GM23338 (cell line): Measurements from ENCODE around the gene MAPRE3. TPM values are rescaled to one million over a fixed set of nuclear protein-coding genes. Genes with fewer than 3 reads are reported as not detected.
A peak's percentile ranks its signal among the peaks of the same experiment; 100 is the strongest.

Experiments
- ATAC-seq: fragments of 200-7000 bp; cut with Tn5 transposase; 3 replicates; pipeline ENCODE4 v1.9.1; 2020
- DNase-seq: peaks from one replicate; pipeline ENCODE4 v3.0.0-alpha.2; 2015; ENCODE audit warnings: low spot score
- H2AFZ ChIP-seq: fragments of 200-600 bp; sonication (generic); 2 replicates; pipeline ENCODE4 v1.8.0; 2016; ENCODE audit warnings: antibody characterized with exemption, mild to moderate bottlenecking, moderate library complexity
- H3F3A ChIP-seq: fragments of 200-600 bp; sonication (generic); replicated peaks from 2 replicates; pipeline ENCODE4 v1.8.0; 2017; ENCODE audit warnings: antibody characterized with exemption, mixed run types, low read depth
- H3K27ac ChIP-seq: fragments of 200-600 bp; sonication (generic); 2 replicates; pipeline ENCODE4 v1.6.1; 2016; ENCODE audit warnings: low read depth
- H3K27me3 ChIP-seq: fragments of 200-600 bp; sonication (generic); 2 replicates; pipeline ENCODE4 v1.8.0; 2016; ENCODE audit warnings: mild to moderate bottlenecking, mixed run types, moderate library complexity; ENCODE audit not compliant: insufficient read depth
- H3K36me3 ChIP-seq: fragments of 200-600 bp; sonication (generic); 2 replicates; pipeline ENCODE4 v1.8.0; 2016; ENCODE audit warnings: mild to moderate bottlenecking; ENCODE audit not compliant: insufficient read depth
- H3K4me1 ChIP-seq: fragments of 200-600 bp; sonication (generic); 2 replicates; pipeline ENCODE4 v1.8.0; 2016; ENCODE audit warnings: mild to moderate bottlenecking, moderate library complexity; ENCODE audit not compliant: insufficient read depth
- H3K4me2 ChIP-seq: fragments of 200-600 bp; sonication (generic); 2 replicates; pipeline ENCODE4 v1.7.1; 2017; ENCODE audit warnings: mixed run types
- H3K4me3 ChIP-seq: fragments of 200-600 bp; sonication (generic); 2 replicates; pipeline ENCODE4 v1.6.1; 2016; ENCODE audit warnings: mixed run types
- H3K79me2 ChIP-seq: fragments of 200-600 bp; sonication (generic); replicated peaks from 2 replicates; pipeline ENCODE4 v1.8.0; 2017; ENCODE audit warnings: mild to moderate bottlenecking; ENCODE audit not compliant: insufficient read depth
- H3K9me2 ChIP-seq: fragments of 200-600 bp; sonication (generic); 2 replicates; pipeline ENCODE4 v1.8.0; 2017; ENCODE audit not compliant: insufficient read depth
- H4K20me1 ChIP-seq: fragments of 200-600 bp; sonication (generic); replicated peaks from 2 replicates; pipeline ENCODE4 v1.8.0; 2017; ENCODE audit warnings: mild to moderate bottlenecking; ENCODE audit not compliant: insufficient read depth
- H3K27ac Mint-ChIP-seq: 2 replicates; pipeline ENCODE4 v1.8.0; 2020; ENCODE audit warnings: inconsistent platforms, mild to moderate bottlenecking, moderate library complexity, mixed read lengths
- H3K27me3 Mint-ChIP-seq: 3 replicates; pipeline ENCODE4 v1.8.0; 2022; ENCODE audit warnings: low read depth, mild to moderate bottlenecking, moderate library complexity, mixed read lengths, inconsistent platforms; ENCODE audit not compliant: insufficient read depth, poor library complexity
- H3K36me3 Mint-ChIP-seq: 3 replicates; pipeline ENCODE4 v1.8.0; 2021; ENCODE audit warnings: low read depth, mild to moderate bottlenecking, inconsistent platforms, moderate library complexity, mixed read lengths
- H3K4me1 Mint-ChIP-seq: 3 replicates; pipeline ENCODE4 v1.8.0; 2020; ENCODE audit warnings: mild to moderate bottlenecking, inconsistent platforms, mixed read lengths
- H3K4me3 Mint-ChIP-seq: 3 replicates; pipeline ENCODE4 v1.8.0; 2021; ENCODE audit warnings: moderate library complexity, mild to moderate bottlenecking, inconsistent platforms, mixed read lengths
- H3K9me3 Mint-ChIP-seq: 3 replicates; pipeline ENCODE4 v1.8.0; 2020; ENCODE audit warnings: moderate library complexity, mild to moderate bottlenecking, inconsistent platforms, mixed read lengths
- CREB1 ChIP-seq: fragments of 250-450 bp; sonication (Bioruptor Pico); IDR thresholded peaks from 2 replicates; pipeline ENCODE4 v1.5.0; 2020; ENCODE audit warnings: low read depth, mild to moderate bottlenecking, moderate library complexity
- NANOG ChIP-seq: IDR thresholded peaks from 2 replicates; pipeline ENCODE4 v1.6.1; 2016; ENCODE audit warnings: antibody characterized with exemption, borderline replicate concordance
- POLR2AphosphoS5 ChIP-seq: IDR thresholded peaks from 2 replicates; pipeline ENCODE4 v1.6.1; 2016; ENCODE audit warnings: antibody characterized with exemption, low read depth
- STAT1 ChIP-seq: IDR thresholded peaks from one replicate; pipeline ENCODE4 v1.6.1; 2016; ENCODE audit warnings: antibody characterized with exemption; ENCODE audit not compliant: unreplicated experiment
- ZNF114 ChIP-seq: fragments of 250-450 bp; sonication (Bioruptor Pico); IDR thresholded peaks from 2 replicates; pipeline ENCODE4 v1.5.0; 2020; ENCODE audit warnings: mild to moderate bottlenecking, moderate library complexity
- ZNF331 ChIP-seq: fragments of 250-450 bp; sonication (Bioruptor Pico); IDR thresholded peaks from 2 replicates; pipeline ENCODE4 v1.5.0; 2020; ENCODE audit warnings: low read depth, mild to moderate bottlenecking, moderate library complexity
- polyA plus RNA-seq: library from polyadenylated mRNA; unstranded; fragments of >200 nt; fragmentation: Nextera tagmentation; extraction: Ambion mirVana; gene quantifications from 2 replicates; pipeline ENCODE4 v1.2.1, GENCODE V29; 2016
- total RNA-seq: library from RNA; depleted of rRNA; stranded (reverse); fragments of >200 nt; shearing (Covaris generic); gene quantifications from 2 replicates; pipeline ENCODE4 v1.2.3, GENCODE V29; 2014
- TF ChIP-seq, protein P1 (sequence below): IDR thresholded peaks from one replicate; pipeline ENCODE4 v1.6.1; 2018; ENCODE audit warnings: antibody characterized with exemption; ENCODE audit not compliant: unreplicated experiment
- TF ChIP-seq, protein P2 (sequence below): fragments of 250-450 bp; sonication (Bioruptor Pico); IDR thresholded peaks from 2 replicates; pipeline ENCODE4 v1.5.0; 2020; ENCODE audit warnings: mild to moderate bottlenecking, moderate library complexity
- TF ChIP-seq, protein P3 (sequence below): IDR thresholded peaks from 2 replicates; pipeline ENCODE4 v1.6.1; 2016; ENCODE audit warnings: antibody characterized with exemption
- TF ChIP-seq, protein P4 (sequence below), 2 experiments: fragments of 200-600 bp in 1 of 2; sonication (generic) in 1 of 2; conservative IDR thresholded peaks; 2 replicates each; pipeline versions ENCODE4 v1.5.1 to v1.6.1; 2016 to 2017; ENCODE audit warnings: antibody characterized with exemption in 2 of 2, low read depth in 2 of 2, mild to moderate bottlenecking in 2 of 2, moderate library complexity in 1 of 2

Gene MAPRE3
- total and polyA plus RNA-seq, 2 experiments from 2014 or later = 3.3 to 4.5 TPM

DNA sequence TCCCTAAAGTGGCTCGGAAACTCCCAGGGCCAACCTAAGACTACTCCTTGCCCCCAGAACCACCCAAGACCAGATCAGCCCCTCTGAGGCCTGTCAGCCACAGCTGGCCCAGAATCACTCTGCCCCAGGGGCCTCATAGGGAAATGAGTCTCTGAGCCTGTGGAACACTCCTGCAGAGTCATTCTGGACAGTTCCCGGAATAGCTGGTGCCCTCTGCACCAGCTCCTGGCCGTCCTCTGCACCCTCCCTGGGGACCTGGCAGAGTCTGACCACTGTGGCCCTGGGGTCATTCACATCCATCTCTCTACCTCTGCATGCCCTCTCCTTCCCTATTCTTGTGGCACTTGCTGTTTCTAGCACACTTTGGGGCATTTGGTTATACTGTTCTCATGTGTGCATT, 47.7 kb downstream of the MAPRE3 start:
- no peaks in the 10 kb centered on the region; the same call in 1 of the 2 replicates for H4K20me1 ChIP-seq
- peaks cover 12% of the 10 kb centered on the region for H3K4me1 ChIP-seq
- TF ChIP-seq, protein P1, sequence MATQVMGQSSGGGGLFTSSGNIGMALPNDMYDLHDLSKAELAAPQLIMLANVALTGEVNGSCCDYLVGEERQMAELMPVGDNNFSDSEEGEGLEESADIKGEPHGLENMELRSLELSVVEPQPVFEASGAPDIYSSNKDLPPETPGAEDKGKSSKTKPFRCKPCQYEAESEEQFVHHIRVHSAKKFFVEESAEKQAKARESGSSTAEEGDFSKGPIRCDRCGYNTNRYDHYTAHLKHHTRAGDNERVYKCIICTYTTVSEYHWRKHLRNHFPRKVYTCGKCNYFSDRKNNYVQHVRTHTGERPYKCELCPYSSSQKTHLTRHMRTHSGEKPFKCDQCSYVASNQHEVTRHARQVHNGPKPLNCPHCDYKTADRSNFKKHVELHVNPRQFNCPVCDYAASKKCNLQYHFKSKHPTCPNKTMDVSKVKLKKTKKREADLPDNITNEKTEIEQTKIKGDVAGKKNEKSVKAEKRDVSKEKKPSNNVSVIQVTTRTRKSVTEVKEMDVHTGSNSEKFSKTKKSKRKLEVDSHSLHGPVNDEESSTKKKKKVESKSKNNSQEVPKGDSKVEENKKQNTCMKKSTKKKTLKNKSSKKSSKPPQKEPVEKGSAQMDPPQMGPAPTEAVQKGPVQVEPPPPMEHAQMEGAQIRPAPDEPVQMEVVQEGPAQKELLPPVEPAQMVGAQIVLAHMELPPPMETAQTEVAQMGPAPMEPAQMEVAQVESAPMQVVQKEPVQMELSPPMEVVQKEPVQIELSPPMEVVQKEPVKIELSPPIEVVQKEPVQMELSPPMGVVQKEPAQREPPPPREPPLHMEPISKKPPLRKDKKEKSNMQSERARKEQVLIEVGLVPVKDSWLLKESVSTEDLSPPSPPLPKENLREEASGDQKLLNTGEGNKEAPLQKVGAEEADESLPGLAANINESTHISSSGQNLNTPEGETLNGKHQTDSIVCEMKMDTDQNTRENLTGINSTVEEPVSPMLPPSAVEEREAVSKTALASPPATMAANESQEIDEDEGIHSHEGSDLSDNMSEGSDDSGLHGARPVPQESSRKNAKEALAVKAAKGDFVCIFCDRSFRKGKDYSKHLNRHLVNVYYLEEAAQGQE = no peak
- TF ChIP-seq CREB1 (CRISPR knock-in tag) = no peak
- TF ChIP-seq STAT1 = no peak
- H3K79me2 ChIP-seq = no peaks in the 10 kb centered on the region
- ATAC-seq (no peak), DNase-seq (no peak)
- H3K27me3 ChIP-seq = no peaks in the 10 kb centered on the region
- H3K9me2 ChIP-seq = no peaks in the 10 kb centered on the region
- H3K4me2 ChIP-seq = no peak overlapping the region
- Mint-ChIP-seq H3K27me3 (peaks cover 14% of the 10 kb centered on the region), H3K4me1 (peaks cover 18% of the 10 kb centered on the region), H3K36me3 (peaks cover 18% of the 10 kb centered on the region), H3K4me3 (no peak overlapping the region), H3K9me3 (peaks cover 15% of the 10 kb centered on the region), H3K27ac (peak overlapping the region; percentile 12; the same call in 1 of the 2 replicates)
- no peaks in the 10 kb centered on the region for H3K36me3 ChIP-seq
- no peak overlapping the region for H2AFZ ChIP-seq
- H3K4me3 ChIP-seq = no peak overlapping the region
- no peaks in the 10 kb centered on the region for H3F3A ChIP-seq
- H3K27ac ChIP-seq = no peak overlapping the region

DNA sequence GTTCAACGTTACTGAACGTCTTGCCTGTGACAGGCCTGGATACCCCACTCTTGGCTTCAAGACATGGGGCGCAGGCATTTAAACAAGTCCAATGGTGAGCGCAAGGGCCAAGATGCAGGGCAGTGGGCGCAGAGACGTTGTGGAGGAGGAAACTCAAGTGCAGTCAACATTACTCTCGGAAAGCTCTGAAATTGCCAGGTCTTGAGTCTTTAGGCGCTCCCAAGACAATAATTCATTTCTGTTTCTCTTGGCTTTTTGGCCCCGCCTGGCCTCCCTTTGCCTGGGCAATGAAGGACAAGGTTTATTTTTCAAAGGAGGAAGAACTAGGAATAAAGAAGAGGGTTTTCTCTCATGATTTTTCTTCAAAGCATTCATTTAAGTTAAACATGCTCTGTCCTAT, 49.0 kb downstream of the MAPRE3 start:
- H4K20me1 ChIP-seq = no peaks in the 10 kb centered on the region; the same call in 1 of the 2 replicates
- no peak overlapping the region for H3K4me3 ChIP-seq
- H2AFZ ChIP-seq = no peak overlapping the region
- H3K4me2 ChIP-seq = no peak overlapping the region
- DNase-seq = no peak
- TF ChIP-seq NANOG = no peak
- TF ChIP-seq, protein P2, sequence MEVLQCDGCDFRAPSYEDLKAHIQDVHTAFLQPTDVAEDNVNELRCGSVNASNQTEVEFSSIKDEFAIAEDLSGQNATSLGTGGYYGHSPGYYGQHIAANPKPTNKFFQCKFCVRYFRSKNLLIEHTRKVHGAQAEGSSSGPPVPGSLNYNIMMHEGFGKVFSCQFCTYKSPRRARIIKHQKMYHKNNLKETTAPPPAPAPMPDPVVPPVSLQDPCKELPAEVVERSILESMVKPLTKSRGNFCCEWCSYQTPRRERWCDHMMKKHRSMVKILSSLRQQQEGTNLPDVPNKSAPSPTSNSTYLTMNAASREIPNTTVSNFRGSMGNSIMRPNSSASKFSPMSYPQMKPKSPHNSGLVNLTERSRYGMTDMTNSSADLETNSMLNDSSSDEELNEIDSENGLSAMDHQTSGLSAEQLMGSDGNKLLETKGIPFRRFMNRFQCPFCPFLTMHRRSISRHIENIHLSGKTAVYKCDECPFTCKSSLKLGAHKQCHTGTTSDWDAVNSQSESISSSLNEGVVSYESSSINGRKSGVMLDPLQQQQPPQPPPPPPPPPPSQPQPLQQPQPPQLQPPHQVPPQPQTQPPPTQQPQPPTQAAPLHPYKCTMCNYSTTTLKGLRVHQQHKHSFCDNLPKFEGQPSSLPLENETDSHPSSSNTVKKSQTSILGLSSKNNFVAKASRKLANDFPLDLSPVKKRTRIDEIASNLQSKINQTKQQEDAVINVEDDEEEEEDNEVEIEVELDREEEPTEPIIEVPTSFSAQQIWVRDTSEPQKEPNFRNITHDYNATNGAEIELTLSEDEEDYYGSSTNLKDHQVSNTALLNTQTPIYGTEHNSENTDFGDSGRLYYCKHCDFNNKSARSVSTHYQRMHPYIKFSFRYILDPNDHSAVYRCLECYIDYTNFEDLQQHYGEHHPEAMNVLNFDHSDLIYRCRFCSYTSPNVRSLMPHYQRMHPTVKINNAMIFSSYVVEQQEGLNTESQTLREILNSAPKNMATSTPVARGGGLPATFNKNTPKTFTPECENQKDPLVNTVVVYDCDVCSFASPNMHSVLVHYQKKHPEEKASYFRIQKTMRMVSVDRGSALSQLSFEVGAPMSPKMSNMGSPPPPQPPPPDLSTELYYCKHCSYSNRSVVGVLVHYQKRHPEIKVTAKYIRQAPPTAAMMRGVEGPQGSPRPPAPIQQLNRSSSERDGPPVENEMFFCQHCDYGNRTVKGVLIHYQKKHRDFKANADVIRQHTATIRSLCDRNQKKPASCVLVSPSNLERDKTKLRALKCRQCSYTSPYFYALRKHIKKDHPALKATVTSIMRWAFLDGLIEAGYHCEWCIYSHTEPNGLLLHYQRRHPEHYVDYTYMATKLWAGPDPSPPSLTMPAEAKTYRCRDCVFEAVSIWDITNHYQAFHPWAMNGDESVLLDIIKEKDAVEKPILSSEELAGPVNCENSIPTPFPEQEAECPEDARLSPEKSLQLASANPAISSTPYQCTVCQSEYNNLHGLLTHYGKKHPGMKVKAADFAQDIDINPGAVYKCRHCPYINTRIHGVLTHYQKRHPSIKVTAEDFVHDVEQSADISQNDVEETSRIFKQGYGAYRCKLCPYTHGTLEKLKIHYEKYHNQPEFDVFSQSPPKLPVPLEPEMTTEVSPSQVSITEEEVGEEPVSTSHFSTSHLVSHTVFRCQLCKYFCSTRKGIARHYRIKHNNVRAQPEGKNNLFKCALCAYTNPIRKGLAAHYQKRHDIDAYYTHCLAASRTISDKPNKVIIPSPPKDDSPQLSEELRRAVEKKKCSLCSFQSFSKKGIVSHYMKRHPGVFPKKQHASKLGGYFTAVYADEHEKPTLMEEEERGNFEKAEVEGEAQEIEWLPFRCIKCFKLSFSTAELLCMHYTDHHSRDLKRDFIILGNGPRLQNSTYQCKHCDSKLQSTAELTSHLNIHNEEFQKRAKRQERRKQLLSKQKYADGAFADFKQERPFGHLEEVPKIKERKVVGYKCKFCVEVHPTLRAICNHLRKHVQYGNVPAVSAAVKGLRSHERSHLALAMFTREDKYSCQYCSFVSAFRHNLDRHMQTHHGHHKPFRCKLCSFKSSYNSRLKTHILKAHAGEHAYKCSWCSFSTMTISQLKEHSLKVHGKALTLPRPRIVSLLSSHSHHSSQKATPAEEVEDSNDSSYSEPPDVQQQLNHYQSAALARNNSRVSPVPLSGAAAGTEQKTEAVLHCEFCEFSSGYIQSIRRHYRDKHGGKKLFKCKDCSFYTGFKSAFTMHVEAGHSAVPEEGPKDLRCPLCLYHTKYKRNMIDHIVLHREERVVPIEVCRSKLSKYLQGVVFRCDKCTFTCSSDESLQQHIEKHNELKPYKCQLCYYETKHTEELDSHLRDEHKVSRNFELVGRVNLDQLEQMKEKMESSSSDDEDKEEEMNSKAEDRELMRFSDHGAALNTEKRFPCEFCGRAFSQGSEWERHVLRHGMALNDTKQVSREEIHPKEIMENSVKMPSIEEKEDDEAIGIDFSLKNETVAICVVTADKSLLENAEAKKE (CRISPR knock-in tag) = no peak
- TF ChIP-seq POLR2AphosphoS5 = no peak
- no peak for TF ChIP-seq ZNF331 (CRISPR knock-in tag)
- no peak for TF ChIP-seq ZNF114 (CRISPR knock-in tag)
- TF ChIP-seq, protein P3, sequence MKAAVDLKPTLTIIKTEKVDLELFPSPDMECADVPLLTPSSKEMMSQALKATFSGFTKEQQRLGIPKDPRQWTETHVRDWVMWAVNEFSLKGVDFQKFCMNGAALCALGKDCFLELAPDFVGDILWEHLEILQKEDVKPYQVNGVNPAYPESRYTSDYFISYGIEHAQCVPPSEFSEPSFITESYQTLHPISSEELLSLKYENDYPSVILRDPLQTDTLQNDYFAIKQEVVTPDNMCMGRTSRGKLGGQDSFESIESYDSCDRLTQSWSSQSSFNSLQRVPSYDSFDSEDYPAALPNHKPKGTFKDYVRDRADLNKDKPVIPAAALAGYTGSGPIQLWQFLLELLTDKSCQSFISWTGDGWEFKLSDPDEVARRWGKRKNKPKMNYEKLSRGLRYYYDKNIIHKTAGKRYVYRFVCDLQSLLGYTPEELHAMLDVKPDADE = no peak
- TF ChIP-seq, protein P4, sequence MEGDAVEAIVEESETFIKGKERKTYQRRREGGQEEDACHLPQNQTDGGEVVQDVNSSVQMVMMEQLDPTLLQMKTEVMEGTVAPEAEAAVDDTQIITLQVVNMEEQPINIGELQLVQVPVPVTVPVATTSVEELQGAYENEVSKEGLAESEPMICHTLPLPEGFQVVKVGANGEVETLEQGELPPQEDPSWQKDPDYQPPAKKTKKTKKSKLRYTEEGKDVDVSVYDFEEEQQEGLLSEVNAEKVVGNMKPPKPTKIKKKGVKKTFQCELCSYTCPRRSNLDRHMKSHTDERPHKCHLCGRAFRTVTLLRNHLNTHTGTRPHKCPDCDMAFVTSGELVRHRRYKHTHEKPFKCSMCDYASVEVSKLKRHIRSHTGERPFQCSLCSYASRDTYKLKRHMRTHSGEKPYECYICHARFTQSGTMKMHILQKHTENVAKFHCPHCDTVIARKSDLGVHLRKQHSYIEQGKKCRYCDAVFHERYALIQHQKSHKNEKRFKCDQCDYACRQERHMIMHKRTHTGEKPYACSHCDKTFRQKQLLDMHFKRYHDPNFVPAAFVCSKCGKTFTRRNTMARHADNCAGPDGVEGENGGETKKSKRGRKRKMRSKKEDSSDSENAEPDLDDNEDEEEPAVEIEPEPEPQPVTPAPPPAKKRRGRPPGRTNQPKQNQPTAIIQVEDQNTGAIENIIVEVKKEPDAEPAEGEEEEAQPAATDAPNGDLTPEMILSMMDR (conservative IDR thresholded peaks at IDR 0.05; ENCODE audit: low read depth in 2 of 2) = no peak
- H3K4me3 Mint-ChIP-seq = no peak overlapping the region
- H3K36me3 ChIP-seq = no peaks in the 10 kb centered on the region
- H3F3A ChIP-seq = no peaks in the 10 kb centered on the region
- H3K79me2 ChIP-seq = no peaks in the 10 kb centered on the region
- H3K9me2 ChIP-seq = no peaks in the 10 kb centered on the region
- peaks cover 4% of the 10 kb centered on the region; the same call in 1 of the 3 replicates for H3K9me3 Mint-ChIP-seq
- peaks cover 26% of the 10 kb centered on the region for H3K4me1 Mint-ChIP-seq
- peaks cover 12% of the 10 kb centered on the region for H3K4me1 ChIP-seq
- H3K27me3 ChIP-seq = no peaks in the 10 kb centered on the region
- H3K27ac Mint-ChIP-seq = no peak overlapping the region
- H3K36me3 Mint-ChIP-seq = peaks cover 7% of the 10 kb centered on the region
- ATAC-seq = no peak
- no peak overlapping the region for H3K27ac ChIP-seq
- peaks cover 13% of the 10 kb centered on the region for H3K27me3 Mint-ChIP-seq
